ENCODE measurements around the gene CPPED1. TPM values are rescaled to one million over a fixed set of nuclear protein-coding genes. Genes with fewer than 3 reads are reported as not detected.
"Not testable (repeated sequence)": the region's sequence is repeated elsewhere in the genome, so short reads cannot be mapped to it uniquely, and the experiment has no call there.

Gene CPPED1
- total and polyA plus RNA-seq, 4 donors = 16.9 to 25.3 (median 19.8) TPM

DNA sequence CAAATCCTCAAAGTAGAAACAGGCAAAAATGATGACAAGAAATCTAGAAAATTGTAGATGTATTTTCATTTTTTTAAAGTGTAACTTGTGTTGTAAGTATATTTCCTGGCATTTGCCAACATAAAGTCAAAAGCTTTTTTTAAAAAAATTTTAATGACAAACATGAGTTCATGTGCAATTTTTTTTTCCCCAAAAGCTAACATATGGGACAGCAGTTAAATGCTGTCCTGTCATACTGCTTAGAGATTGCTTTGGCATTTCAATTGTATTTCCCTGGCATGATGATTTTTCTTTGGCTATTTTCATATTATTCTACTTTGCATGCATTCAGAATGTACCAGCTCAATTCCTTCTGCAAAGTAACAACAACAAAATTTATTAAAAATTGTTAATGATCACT, 24.5 kb upstream of the CPPED1 start:
- Histone ChIP-seq H3K36me3 (ENCODE audit: control insufficient read depth in 1 of 2, insufficient read depth in 2 of 2, low read length in 1 of 2) (no peaks in the 10 kb centered on the region), H3K27me3 (ENCODE audit: control insufficient read depth in 1 of 2, insufficient read depth in 2 of 2, low read length in 1 of 2) (no peaks in the 10 kb centered on the region), H3K4me3 (ENCODE audit: low read length in 2 of 2) (no peak overlapping the region), H3K9me3 (ENCODE audit: control insufficient read depth, low read length) (no peaks in the 10 kb centered on the region), H3K27ac (ENCODE audit: low read depth in 1 of 2, low read length in 2 of 2) (no peak overlapping the region), H3K4me1 (ENCODE audit: control insufficient read depth in 1 of 2, insufficient read depth in 2 of 2, low read length in 2 of 2) (peaks cover 0 to 2% of the 10 kb centered on the region in 2 donors)
- intact Hi-C loops (cut with DNase I) = loop anchor here in 1 of 2 donors (10.0 kb wide), 1 partner anchor 373 kb away; no protein-coding TSS in a partner anchor
- no peak for ATAC-seq (ENCODE audit: low FRiP score)
- no peak for DNase-seq

DNA sequence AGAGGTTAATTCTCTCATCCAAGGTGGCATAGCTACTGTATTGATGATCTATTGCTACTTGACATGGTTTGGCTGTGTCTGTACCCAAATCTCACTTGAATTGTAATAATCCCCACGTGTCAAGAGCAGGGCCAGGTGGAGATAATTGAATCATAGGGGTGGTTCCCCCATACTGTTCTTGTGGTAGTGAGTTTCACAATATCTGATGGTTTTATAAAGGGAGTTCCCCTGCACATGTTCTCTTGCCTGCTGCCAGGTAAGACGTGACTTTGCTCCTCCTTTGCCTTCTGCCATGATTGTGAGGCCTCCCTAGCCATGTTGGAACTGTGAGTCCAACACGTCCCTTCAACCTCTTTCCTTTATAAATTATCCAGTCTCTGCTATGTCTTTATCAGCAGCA, 22.9 kb upstream of the CPPED1 start:
- peaks cover 0 to 2% of the 10 kb centered on the region in 2 donors for H3K4me1 ChIP-seq (ENCODE audit: control insufficient read depth in 1 of 2, insufficient read depth in 2 of 2, low read length in 2 of 2)
- ATAC-seq (ENCODE audit: low FRiP score) (no peak), DNase-seq (no peak)
- no peak overlapping the region for H3K4me3 ChIP-seq (ENCODE audit: low read length in 2 of 2)
- no peaks in the 10 kb centered on the region for H3K9me3 ChIP-seq (ENCODE audit: control insufficient read depth, low read length)
- WGBS, 2 donors = 79 to 89% methylated on average over 3 of the region's 3 CpGs
- intact Hi-C loops (cut with DNase I) = loop anchor here in 1 of 2 donors (10.0 kb wide), 1 partner anchor 372 kb away; no protein-coding TSS in a partner anchor
- H3K36me3 ChIP-seq (ENCODE audit: control insufficient read depth in 1 of 2, insufficient read depth in 2 of 2, low read length in 1 of 2) = no peaks in the 10 kb centered on the region
- H3K27ac ChIP-seq (ENCODE audit: low read depth in 1 of 2, low read length in 2 of 2) = no peak overlapping the region
- H3K27me3 ChIP-seq (ENCODE audit: control insufficient read depth in 1 of 2, insufficient read depth in 2 of 2, low read length in 1 of 2) = no peaks in the 10 kb centered on the region

GRCh38 chr16:12819126-12820117, 15.7 kb upstream of the CPPED1 start:
- no peak overlapping the region for H3K4me3 ChIP-seq (ENCODE audit: low read length in 2 of 2)
- peak; percentile 72 to 87 for DNase-seq
- H3K27me3 ChIP-seq (ENCODE audit: control insufficient read depth in 1 of 2, insufficient read depth in 2 of 2, low read length in 1 of 2) = no peaks in the 10 kb centered on the region
- 63 to 65% methylated on average over 18 of the region's 18 CpGs for WGBS, 2 donors
- ATAC-seq (ENCODE audit: low FRiP score) = peak; percentile 84
- intact Hi-C loops (cut with DNase I) = loop anchor here (5.0 to 10.0 kb wide), 3 partner anchors 362 to 722 kb away; no protein-coding TSS in a partner anchor
- H3K9me3 ChIP-seq (ENCODE audit: control insufficient read depth, low read length) = no peaks in the 10 kb centered on the region
- H3K27ac ChIP-seq (ENCODE audit: low read depth in 1 of 2, low read length in 2 of 2) = no peak overlapping the region
- no peaks in the 10 kb centered on the region for H3K4me1 ChIP-seq (ENCODE audit: control insufficient read depth in 1 of 2, insufficient read depth in 2 of 2, low read length in 2 of 2)
- H3K36me3 ChIP-seq (ENCODE audit: control insufficient read depth in 1 of 2, insufficient read depth in 2 of 2, low read length in 1 of 2) = no peaks in the 10 kb centered on the region

DNA sequence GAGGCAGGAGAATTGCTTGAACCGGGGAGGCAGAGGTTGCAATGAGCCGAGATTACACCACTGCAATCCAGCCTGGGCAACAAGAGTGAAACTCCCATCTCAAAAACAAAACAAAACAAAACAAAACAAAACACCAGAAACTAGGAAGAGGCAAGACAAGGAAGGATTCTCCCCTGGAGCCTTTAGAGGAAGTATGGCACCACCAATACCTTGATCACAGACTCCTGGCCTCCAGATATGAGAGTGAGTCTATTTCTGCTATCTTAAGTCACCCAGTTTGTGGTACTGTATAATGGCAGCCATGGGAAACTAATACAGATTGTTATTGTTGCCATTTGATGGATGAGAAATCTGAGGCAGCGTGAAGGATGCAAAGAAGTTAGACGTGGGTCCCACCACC, 14.6 kb upstream of the CPPED1 start:
- intact Hi-C loops (cut with DNase I) = loop anchor here in 1 of 2 donors (5.0 kb wide), 2 partner anchors 361 to 721 kb away; no protein-coding TSS in a partner anchor
- DNase-seq = no peak
- Histone ChIP-seq H3K4me3 (ENCODE audit: low read length in 2 of 2) (no peak overlapping the region), H3K9me3 (ENCODE audit: control insufficient read depth, low read length) (no peaks in the 10 kb centered on the region), H3K36me3 (ENCODE audit: control insufficient read depth in 1 of 2, insufficient read depth in 2 of 2, low read length in 1 of 2) (no peaks in the 10 kb centered on the region), H3K27ac (ENCODE audit: low read depth in 1 of 2, low read length in 2 of 2) (no peak overlapping the region), H3K27me3 (ENCODE audit: control insufficient read depth in 1 of 2, insufficient read depth in 2 of 2, low read length in 1 of 2) (no peaks in the 10 kb centered on the region), H3K4me1 (ENCODE audit: control insufficient read depth in 1 of 2, insufficient read depth in 2 of 2, low read length in 2 of 2) (no peaks in the 10 kb centered on the region)
- WGBS, 2 donors = 87 to 89% methylated on average over 4 of the region's 4 CpGs
- no peak for ATAC-seq (ENCODE audit: low FRiP score)

DNA sequence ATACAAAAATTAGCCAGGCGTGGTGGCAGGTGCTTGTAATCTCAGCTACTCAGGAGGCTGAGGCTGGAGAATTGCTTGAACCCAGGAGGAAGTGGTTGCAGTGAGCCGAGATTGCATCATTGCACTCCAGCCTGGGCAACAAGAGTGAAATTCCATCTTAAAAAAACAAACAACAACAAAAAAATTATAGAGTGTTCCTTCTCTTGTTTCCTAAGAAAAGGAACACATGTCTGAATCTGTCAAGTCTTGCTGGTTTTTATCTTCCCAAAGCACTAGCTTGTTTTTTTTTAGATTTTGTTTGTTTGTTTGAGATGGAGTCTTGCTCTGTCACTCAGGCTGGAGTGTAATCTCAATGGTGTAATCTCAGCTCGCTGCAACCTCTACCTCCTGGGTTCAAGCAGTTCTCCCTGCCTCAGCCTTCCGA, 13.1 kb upstream of the CPPED1 start:
- H3K9me3 ChIP-seq (ENCODE audit: control insufficient read depth, low read length); H3K36me3 ChIP-seq (ENCODE audit: control insufficient read depth in 1 of 2, insufficient read depth in 2 of 2, low read length in 1 of 2); DNase-seq; H3K4me3 ChIP-seq (ENCODE audit: low read length in 2 of 2); H3K27me3 ChIP-seq (ENCODE audit: control insufficient read depth in 1 of 2, insufficient read depth in 2 of 2, low read length in 1 of 2); H3K4me1 ChIP-seq (ENCODE audit: control insufficient read depth in 1 of 2, insufficient read depth in 2 of 2, low read length in 2 of 2); ATAC-seq (ENCODE audit: low FRiP score); H3K27ac ChIP-seq (ENCODE audit: low read depth in 1 of 2, low read length in 2 of 2): not testable (repeated sequence)
- intact Hi-C loops (cut with DNase I) = loop anchor here in 1 of 2 donors (5.0 kb wide), 2 partner anchors 360 to 720 kb away; no protein-coding TSS in a partner anchor
- WGBS, 2 donors = 19 to 23% methylated on average over 4 of the region's 4 CpGs

DNA sequence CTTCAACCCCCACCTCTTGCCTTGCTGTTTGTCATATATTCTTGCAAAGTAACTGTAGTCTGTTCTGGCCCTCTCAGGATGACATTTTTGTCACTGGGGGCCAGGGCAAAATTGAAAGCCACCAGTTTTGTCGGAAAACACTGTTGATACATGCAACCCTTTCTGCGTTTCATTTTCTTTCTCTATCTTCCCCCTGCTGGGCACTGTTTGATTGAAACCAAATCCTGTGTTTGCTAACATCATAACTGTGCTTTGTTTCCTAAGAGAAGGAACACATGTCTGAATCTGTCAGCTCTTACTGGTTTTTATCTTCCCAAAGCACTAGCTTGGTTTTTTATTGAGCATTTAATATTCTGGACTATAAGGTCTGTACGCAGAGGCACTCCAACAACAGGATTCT, 11.7 kb upstream of the CPPED1 start:
- intact Hi-C loops (cut with DNase I) = loop anchor here in 1 of 2 donors (5.0 kb wide), 2 partner anchors 358 to 718 kb away; no protein-coding TSS in a partner anchor
- WGBS, 2 donors = 73 to 81% methylated on average over 3 of the region's 3 CpGs
- Histone ChIP-seq H3K27ac (ENCODE audit: low read depth in 1 of 2, low read length in 2 of 2) (no peak overlapping the region), H3K36me3 (ENCODE audit: control insufficient read depth in 1 of 2, insufficient read depth in 2 of 2, low read length in 1 of 2) (no peaks in the 10 kb centered on the region), H3K4me3 (ENCODE audit: low read length in 2 of 2) (no peak overlapping the region), H3K27me3 (ENCODE audit: control insufficient read depth in 1 of 2, insufficient read depth in 2 of 2, low read length in 1 of 2) (no peaks in the 10 kb centered on the region), H3K9me3 (ENCODE audit: control insufficient read depth, low read length) (peaks cover 3% of the 10 kb centered on the region), H3K4me1 (ENCODE audit: control insufficient read depth in 1 of 2, insufficient read depth in 2 of 2, low read length in 2 of 2) (no peaks in the 10 kb centered on the region)
- no peak for DNase-seq
- no peak for ATAC-seq (ENCODE audit: low FRiP score)

DNA sequence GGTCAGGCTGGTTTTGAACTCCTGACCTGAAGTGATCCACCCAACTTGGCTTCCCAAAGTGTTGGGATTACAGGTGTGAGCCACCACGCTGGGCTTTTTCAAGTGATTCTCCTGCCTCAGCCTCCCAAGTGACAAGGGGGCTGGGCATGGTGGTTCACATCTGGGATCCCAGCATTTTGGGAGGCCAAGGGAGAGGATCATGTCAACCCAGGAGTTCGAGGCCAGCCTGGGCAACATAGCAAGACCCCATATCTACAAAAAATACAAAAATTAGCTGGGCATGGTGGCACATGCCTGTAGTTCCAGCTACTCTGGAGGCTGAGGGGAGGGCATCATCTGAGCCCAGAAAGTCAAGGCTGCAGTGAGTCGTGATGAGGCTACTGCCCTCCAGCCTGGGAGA, 10.0 kb upstream of the CPPED1 start:
- ATAC-seq (ENCODE audit: low FRiP score); H3K9me3 ChIP-seq (ENCODE audit: control insufficient read depth, low read length); DNase-seq; H3K27me3 ChIP-seq (ENCODE audit: control insufficient read depth in 1 of 2, insufficient read depth in 2 of 2, low read length in 1 of 2); intact Hi-C loops (cut with DNase I); H3K4me1 ChIP-seq (ENCODE audit: control insufficient read depth in 1 of 2, insufficient read depth in 2 of 2, low read length in 2 of 2); H3K4me3 ChIP-seq (ENCODE audit: low read length in 2 of 2); H3K27ac ChIP-seq (ENCODE audit: low read depth in 1 of 2, low read length in 2 of 2); H3K36me3 ChIP-seq (ENCODE audit: control insufficient read depth in 1 of 2, insufficient read depth in 2 of 2, low read length in 1 of 2): not testable (repeated sequence)
- 88 to 93% methylated on average over 3 of the region's 3 CpGs for WGBS, 2 donors

- H3K4me3 ChIP-seq (ENCODE audit: low read length in 2 of 2); H3K36me3 ChIP-seq (ENCODE audit: control insufficient read depth in 1 of 2, insufficient read depth in 2 of 2, low read length in 1 of 2); intact Hi-C loops (cut with DNase I); H3K4me1 ChIP-seq (ENCODE audit: control insufficient read depth in 1 of 2, insufficient read depth in 2 of 2, low read length in 2 of 2); H3K9me3 ChIP-seq (ENCODE audit: control insufficient read depth, low read length); DNase-seq; H3K27ac ChIP-seq (ENCODE audit: low read depth in 1 of 2, low read length in 2 of 2); ATAC-seq (ENCODE audit: low FRiP score); H3K27me3 ChIP-seq (ENCODE audit: control insufficient read depth in 1 of 2, insufficient read depth in 2 of 2, low read length in 1 of 2): not testable (repeated sequence)
- 88 to 89% methylated on average over 5 of the region's 5 CpGs for WGBS, 2 donors
Measured at GRCh38 chr16:12813321-12813720, 9.6 kb upstream of the CPPED1 start.

Measured in aorta (tissue), 5 donors.